ENCODE measurements around the gene CBX7. TPM values are rescaled to one million over a fixed set of nuclear protein-coding genes. Genes with fewer than 3 reads are reported as not detected.

Gene CBX7
- total RNA-seq: 3.3 and 10.4 TPM in 2 replicates

DNA sequence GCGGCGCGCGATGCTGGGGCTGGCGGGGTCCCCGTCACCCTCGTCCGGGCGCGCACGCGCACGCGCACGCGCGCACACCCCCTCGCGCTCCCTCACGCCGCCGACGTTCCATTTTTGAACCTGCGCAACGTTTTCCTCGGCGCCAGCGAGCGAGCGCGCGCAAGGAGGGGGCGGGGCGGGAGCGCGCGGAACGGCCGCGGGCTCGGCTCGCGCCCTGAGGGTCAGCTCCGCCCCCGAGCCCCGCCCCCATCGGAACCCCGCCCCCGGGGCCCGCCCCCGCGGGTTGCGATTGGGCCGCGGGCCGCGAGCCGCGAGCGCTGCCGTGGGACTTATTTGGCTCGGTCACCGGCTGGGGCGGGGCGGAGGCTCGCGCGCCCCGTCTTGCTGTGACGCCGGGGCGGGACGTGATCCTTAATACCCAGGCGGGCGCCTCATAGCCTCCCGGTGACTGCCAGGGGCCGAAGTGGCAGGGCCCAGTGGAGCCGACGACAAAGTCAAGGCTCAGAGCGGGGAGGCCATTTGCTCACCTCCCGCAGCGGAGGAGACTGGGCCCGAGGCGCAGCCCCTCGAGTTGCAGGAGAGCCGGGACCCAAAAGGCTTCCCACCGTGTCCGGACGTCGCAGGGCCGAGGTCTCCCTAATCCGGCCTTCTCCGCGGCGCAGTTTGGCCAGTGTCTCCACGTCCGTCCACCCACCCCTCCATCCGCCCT, at the start of gene CBX7:
TSS of gene CBX7 (minus strand) at position 170 of the 709 bp plus-strand sequence. CDS start 236 bp downstream, outside the sequence.

GRCh38 chr22:39097098-39098020, 55.1 kb downstream of the CBX7 start, which contains the start of gene APOBEC3H:
Gene APOBEC3H, plus strand, starts transcription at chr22:39097244. Its CDS starts 3,035 bp downstream, at chr22:39100279.

Other genes with a start within 250 kb of the CBX7 start
- gene APOBEC3A, start 195.1 kb downstream of the CBX7 start, total RNA-seq: not detected in 2 replicates
- 0.56 and 13.0 TPM in 2 replicates for gene APOBEC3B, start 170.3 kb downstream of the CBX7 start, total RNA-seq
- gene APOBEC3C, start 138.4 kb downstream of the CBX7 start, total RNA-seq: 7.0 and 11.3 TPM in 2 replicates
- 1.3 and 1.7 TPM in 2 replicates for gene APOBEC3D, start 131.6 kb downstream of the CBX7 start, total RNA-seq
- 5.4 and 6.8 TPM in 2 replicates for gene APOBEC3F, start 111.8 kb downstream of the CBX7 start, total RNA-seq
- gene APOBEC3G, start 75.4 kb downstream of the CBX7 start, total RNA-seq: 10.9 and 16.6 TPM in 2 replicates
- 0.19 and 1.1 TPM in 2 replicates for gene APOBEC3H, start 55.4 kb downstream of the CBX7 start, total RNA-seq
- gene PDGFB, start 92.3 kb upstream of the CBX7 start, total RNA-seq: 1.1 and 2.3 TPM in 2 replicates
- 2,719 and 2,744 TPM in 2 replicates for gene RPL3, start 166.9 kb upstream of the CBX7 start, total RNA-seq
- gene SYNGR1, start 197.3 kb upstream of the CBX7 start, total RNA-seq: 3.8 and 14.9 TPM in 2 replicates
- gene TAB1, start 247.1 kb upstream of the CBX7 start, total RNA-seq: 10.7 and 13.2 TPM in 2 replicates